ENCODE measurements around the gene MAT1A.

GRCh38 chr10:80276335-80276734 lies 13.1 kb downstream of the MAT1A start:
- TF ChIP-seq CTCF (IDR thresholded peaks at IDR 0.05; ENCODE audit: insufficient read depth, low read depth, low read length) (no peak), EZH2 (IDR thresholded peaks at IDR 0.05; ENCODE audit: insufficient read depth, low read length) (no peak)
